Measurements from ENCODE around the gene NPIPA3. TPM values are rescaled to one million over a fixed set of nuclear protein-coding genes. Genes with fewer than 3 reads are reported as not detected.
"Not testable (repeated sequence)": the region's sequence is repeated elsewhere in the genome, so short reads cannot be mapped to it uniquely, and the experiment has no call there.

NPIPA3 gene
- total and polyA plus RNA-seq, 4 donors = 0.22 to 1.5 (median 1.0) TPM; not detected in 1

DNA sequence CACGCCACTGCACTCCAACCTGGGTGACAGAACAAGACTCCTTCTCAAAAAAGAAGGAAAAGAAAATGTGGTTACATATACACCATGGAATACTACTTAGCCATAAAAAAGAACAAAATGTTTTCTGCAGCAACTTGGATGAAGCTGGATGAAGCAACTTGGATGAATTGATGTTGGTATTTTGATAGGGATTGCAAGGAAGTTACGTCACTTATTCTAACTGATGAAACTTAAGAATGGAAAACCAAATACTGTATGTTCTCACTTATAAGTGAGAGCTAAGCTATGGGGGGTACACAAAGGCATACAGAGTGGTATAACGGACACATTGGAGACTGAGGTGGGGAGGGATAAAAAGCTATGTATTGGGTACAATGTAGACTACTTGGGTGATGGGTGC is 26.6 kb upstream of the NPIPA3 start:
- Histone ChIP-seq H3K4me3 (no peak overlapping the region), H3K4me1 (ENCODE audit: control insufficient read depth in 5 of 5, insufficient read depth in 5 of 5, low read length in 5 of 5) (no peaks in the 10 kb centered on the region), H3K36me3 (ENCODE audit: control insufficient read depth in 4 of 4, insufficient read depth in 4 of 4, low read length in 4 of 4) (no peaks in the 10 kb centered on the region), H3K27me3 (ENCODE audit: control insufficient read depth in 3 of 3, insufficient read depth in 3 of 3, low read length in 2 of 3) (no peaks in the 10 kb centered on the region), H3K9me3 (ENCODE audit: control insufficient read depth in 4 of 4, insufficient read depth in 3 of 4, low read length in 3 of 4) (no peaks in the 10 kb centered on the region), H3K27ac (ENCODE audit: low read depth in 1 of 2, low read length in 1 of 2) (no peak overlapping the region), H3K9ac (ENCODE audit: insufficient read depth in 1 of 2, low read length in 2 of 2) (no peak overlapping the region)
- DNase-seq (no peak), ATAC-seq (ENCODE audit: insufficient read depth, low FRiP score) (no peak)
- TF ChIP-seq, protein P1, sequence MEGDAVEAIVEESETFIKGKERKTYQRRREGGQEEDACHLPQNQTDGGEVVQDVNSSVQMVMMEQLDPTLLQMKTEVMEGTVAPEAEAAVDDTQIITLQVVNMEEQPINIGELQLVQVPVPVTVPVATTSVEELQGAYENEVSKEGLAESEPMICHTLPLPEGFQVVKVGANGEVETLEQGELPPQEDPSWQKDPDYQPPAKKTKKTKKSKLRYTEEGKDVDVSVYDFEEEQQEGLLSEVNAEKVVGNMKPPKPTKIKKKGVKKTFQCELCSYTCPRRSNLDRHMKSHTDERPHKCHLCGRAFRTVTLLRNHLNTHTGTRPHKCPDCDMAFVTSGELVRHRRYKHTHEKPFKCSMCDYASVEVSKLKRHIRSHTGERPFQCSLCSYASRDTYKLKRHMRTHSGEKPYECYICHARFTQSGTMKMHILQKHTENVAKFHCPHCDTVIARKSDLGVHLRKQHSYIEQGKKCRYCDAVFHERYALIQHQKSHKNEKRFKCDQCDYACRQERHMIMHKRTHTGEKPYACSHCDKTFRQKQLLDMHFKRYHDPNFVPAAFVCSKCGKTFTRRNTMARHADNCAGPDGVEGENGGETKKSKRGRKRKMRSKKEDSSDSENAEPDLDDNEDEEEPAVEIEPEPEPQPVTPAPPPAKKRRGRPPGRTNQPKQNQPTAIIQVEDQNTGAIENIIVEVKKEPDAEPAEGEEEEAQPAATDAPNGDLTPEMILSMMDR (IDR thresholded peaks at IDR 0.05; ENCODE audit: control extremely low read depth, extremely low read depth) = no peak
- 95 to 97% methylated on average over 3 of the region's 3 CpGs for WGBS, 2 donors

- H3K4me3 ChIP-seq = no peak overlapping the region
- no peaks in the 10 kb centered on the region for H3K4me1 ChIP-seq (ENCODE audit: control insufficient read depth in 5 of 5, insufficient read depth in 5 of 5, low read length in 5 of 5)
- H3K9ac ChIP-seq (ENCODE audit: insufficient read depth in 1 of 2, low read length in 2 of 2) = no peak overlapping the region
- DNase-seq = no peak
- no peaks in the 10 kb centered on the region for H3K27me3 ChIP-seq (ENCODE audit: control insufficient read depth in 3 of 3, insufficient read depth in 3 of 3, low read length in 2 of 3)
- ATAC-seq (ENCODE audit: insufficient read depth, low FRiP score) = no peak
- H3K9me3 ChIP-seq (ENCODE audit: control insufficient read depth in 4 of 4, insufficient read depth in 3 of 4, low read length in 3 of 4) = no peaks in the 10 kb centered on the region
- H3K36me3 ChIP-seq (ENCODE audit: control insufficient read depth in 4 of 4, insufficient read depth in 4 of 4, low read length in 4 of 4) = no peaks in the 10 kb centered on the region
- no peak overlapping the region for H3K27ac ChIP-seq (ENCODE audit: low read depth in 1 of 2, low read length in 1 of 2)
- TF ChIP-seq, protein P1 (IDR thresholded peaks at IDR 0.05; ENCODE audit: control extremely low read depth, extremely low read depth) = no peak
- WGBS, 2 donors = 94 to 95% methylated on average over 5 of the region's 5 CpGs
Measured at GRCh38 chr16:14677627-14678026, 25.6 kb upstream of the NPIPA3 start.

GRCh38 chr16:14678748-14679497 is 24.3 kb upstream of the NPIPA3 start:
- Histone ChIP-seq H3K4me3 (no peak overlapping the region), H3K9ac (ENCODE audit: insufficient read depth in 1 of 2, low read length in 2 of 2) (no peak overlapping the region), H3K36me3 (ENCODE audit: control insufficient read depth in 4 of 4, insufficient read depth in 4 of 4, low read length in 4 of 4) (no peaks in the 10 kb centered on the region), H3K4me1 (ENCODE audit: control insufficient read depth in 5 of 5, insufficient read depth in 5 of 5, low read length in 5 of 5) (no peaks in the 10 kb centered on the region), H3K27ac (ENCODE audit: low read depth in 1 of 2, low read length in 1 of 2) (no peak overlapping the region), H3K27me3 (ENCODE audit: control insufficient read depth in 3 of 3, insufficient read depth in 3 of 3, low read length in 2 of 3) (no peaks in the 10 kb centered on the region), H3K9me3 (ENCODE audit: control insufficient read depth in 4 of 4, insufficient read depth in 3 of 4, low read length in 3 of 4) (no peaks in the 10 kb centered on the region)
- DNase-seq (no peak), ATAC-seq (ENCODE audit: insufficient read depth, low FRiP score) (no peak)
- WGBS, 2 donors = 81 to 88% methylated on average over 11 of the region's 11 CpGs
- TF ChIP-seq, protein P1 (IDR thresholded peaks at IDR 0.05; ENCODE audit: control extremely low read depth, extremely low read depth) = no peak

DNA sequence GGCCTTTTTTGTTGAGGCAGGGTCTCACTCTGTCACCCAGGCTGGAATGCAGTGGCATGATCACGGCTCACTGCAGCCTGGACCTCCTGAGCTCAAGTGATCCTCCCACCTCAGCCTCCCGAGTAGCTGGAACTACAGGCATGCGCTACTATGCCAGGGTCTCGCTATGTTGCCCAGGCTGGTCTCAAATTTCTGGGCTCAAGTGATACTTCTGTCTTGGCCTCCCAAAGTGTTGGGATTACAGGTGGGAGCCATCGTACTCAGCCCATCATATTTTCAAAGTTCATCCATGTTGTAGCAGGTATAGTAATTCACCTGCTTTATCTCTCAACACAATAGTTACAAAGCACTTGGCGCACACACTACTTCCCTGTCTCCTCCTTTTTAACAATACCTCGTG is 22.8 kb upstream of the NPIPA3 start:
- not testable (repeated sequence) for DNase-seq; H3K36me3 ChIP-seq (ENCODE audit: control insufficient read depth in 4 of 4, insufficient read depth in 4 of 4, low read length in 4 of 4); H3K27ac ChIP-seq (ENCODE audit: low read depth in 1 of 2, low read length in 1 of 2); H3K9ac ChIP-seq (ENCODE audit: insufficient read depth in 1 of 2, low read length in 2 of 2); H3K27me3 ChIP-seq (ENCODE audit: control insufficient read depth in 3 of 3, insufficient read depth in 3 of 3, low read length in 2 of 3); H3K4me3 ChIP-seq; H3K4me1 ChIP-seq (ENCODE audit: control insufficient read depth in 5 of 5, insufficient read depth in 5 of 5, low read length in 5 of 5); H3K9me3 ChIP-seq (ENCODE audit: control insufficient read depth in 4 of 4, insufficient read depth in 3 of 4, low read length in 3 of 4); ATAC-seq (ENCODE audit: insufficient read depth, low FRiP score)
- WGBS, 2 donors = 87 to 91% methylated on average over 7 of the region's 7 CpGs

Data from lung (tissue), 12 donors.